ENCODE data around the gene FNBP1L. TPM values are rescaled to one million over a fixed set of nuclear protein-coding genes. Genes with fewer than 3 reads are reported as not detected.
A peak's percentile ranks its signal among the peaks of the same experiment; 100 is the strongest.
"Not testable (repeated sequence)": the region's sequence is repeated elsewhere in the genome, so short reads cannot be mapped to it uniquely, and the experiment has no call there.

The FNBP1L gene
- polyA plus RNA-seq, 1 of the 3 experiments (the other 2 are of a cell fraction): 16.5 TPM

GRCh38 chr1:93588955-93589354 is 141.0 kb downstream of the FNBP1L start:
- WGBS (ENCODE audit: low lambda C conversion rate): 85% methylated on average over 5 of the region's 20 CpGs
- POLR2A ChIA-PET: interaction anchor here (1.5 kb wide), 1 partner anchor 13 kb away, joined by 5 read pairs; no protein-coding TSS in a partner anchor

GRCh38 chr1:93591291-93591675 is 143.4 kb downstream of the FNBP1L start:
- peaks cover 40 to 53% of the 10 kb centered on the region in 2 experiments for H3K36me3 ChIP-seq (replicated peaks in 1 of 2; ENCODE audit: control insufficient read depth in 1 of 2, insufficient read depth in 2 of 2, low read length in 1 of 2)
- H3K4me1 ChIP-seq (ENCODE audit: control insufficient read depth in 1 of 2, insufficient read depth in 2 of 2, low read depth in 1 of 2, low read length in 1 of 2): peaks cover 24 to 44% of the 10 kb centered on the region in 2 experiments
- 0 out of 2 replicates have a peak overlapping the region, but pooled peaks have one; percentile 12 for H3K4me2 ChIP-seq
- not testable (repeated sequence) for H3K9me3 ChIP-seq; H3K27me3 ChIP-seq (ENCODE audit: insufficient read depth); H3K9me2 ChIP-seq; H3K4me3 ChIP-seq (ENCODE audit: low read depth in 2 of 2, low read length in 1 of 2); H2AFZ ChIP-seq (ENCODE audit: low read depth); H3K9ac ChIP-seq; DNase-seq
- H3F3A ChIP-seq (replicated peaks; ENCODE audit: insufficient read depth): peaks cover 26% of the 10 kb centered on the region
- POLR2A ChIA-PET: interaction anchor here (2.5 kb wide), 1 partner anchor 15 kb away, joined by 8 read pairs; no protein-coding TSS in a partner anchor
- CTCF ChIA-PET: interaction anchor here (1.6 to 2.2 kb wide), 2 partner anchors 15 to 253 kb away, joined by 6 to 7 read pairs; no protein-coding TSS in a partner anchor
- 91% methylated on average over 3 of the region's 3 CpGs for WGBS (ENCODE audit: low lambda C conversion rate)
- peaks cover 75% of the 10 kb centered on the region for H4K20me1 ChIP-seq (ENCODE audit: insufficient read depth)
- peaks cover 99% of the 10 kb centered on the region for H3K79me2 ChIP-seq (ENCODE audit: insufficient read depth)
- peak overlapping the region; percentile 38 to 71; a peak in 3 of 4 replicates for H3K27ac ChIP-seq (ENCODE audit: low read depth in 2 of 2, low read length in 1 of 2)

More at GRCh38 chr1:93588955-93589354, 141.0 kb downstream of the FNBP1L start:
- H3K4me1 ChIP-seq (ENCODE audit: control insufficient read depth in 1 of 2, insufficient read depth in 2 of 2, low read depth in 1 of 2, low read length in 1 of 2): peaks cover 8 to 35% of the 10 kb centered on the region in 2 experiments; a peak in 3 of 4 replicates
- no peak overlapping the region for H3K4me3 ChIP-seq (ENCODE audit: low read depth in 2 of 2, low read length in 1 of 2)
- no peak overlapping the region for H3K9ac ChIP-seq
- peaks cover 48 to 63% of the 10 kb centered on the region in 2 experiments for H3K36me3 ChIP-seq (replicated peaks in 1 of 2; ENCODE audit: control insufficient read depth in 1 of 2, insufficient read depth in 2 of 2, low read length in 1 of 2)
- H4K20me1 ChIP-seq (ENCODE audit: insufficient read depth): peaks cover 52% of the 10 kb centered on the region
- CTCF ChIA-PET: interaction anchor here (1.4 kb wide), 1 partner anchor 40 kb away, joined by 5 read pairs; no protein-coding TSS in a partner anchor
- peak overlapping the region in 1 of 2 experiments; percentile 41; a peak in 1 of 4 replicates for H3K27ac ChIP-seq (ENCODE audit: low read depth in 2 of 2, low read length in 1 of 2)
- H3F3A ChIP-seq (replicated peaks; ENCODE audit: insufficient read depth): peaks cover 21% of the 10 kb centered on the region
- H3K9me2 ChIP-seq: no peaks in the 10 kb centered on the region
- TF ChIP-seq RXRA (IDR thresholded peaks at IDR 0.05; ENCODE audit: borderline replicate concordance, low read depth): no peak
- no peak for TF ChIP-seq CHD2 (IDR thresholded peaks at IDR 0.05; ENCODE audit: low read length, partially characterized antibody)
- no peak for TF ChIP-seq MXI1 (IDR thresholded peaks at IDR 0.05; ENCODE audit: low read depth, low read length)
- TF ChIP-seq CTCF (IDR thresholded peaks at IDR 0.05): no peak
- TF ChIP-seq TAF1 (IDR thresholded peaks at IDR 0.05; ENCODE audit: borderline replicate concordance, low read depth, low read length): no peak
- TF ChIP-seq MEF2A (IDR thresholded peaks at IDR 0.05; ENCODE audit: borderline replicate concordance, low read depth): no peak
- no peak for TF ChIP-seq POLR2AphosphoS5 (IDR thresholded peaks at IDR 0.05; ENCODE audit: low read depth, low read length)
- TF ChIP-seq SIN3A (IDR thresholded peaks at IDR 0.05; ENCODE audit: borderline replicate concordance, low read depth, low read length): no peak
- no peak for TF ChIP-seq GABPA (IDR thresholded peaks at IDR 0.05; ENCODE audit: low read depth)
- no peak for TF ChIP-seq FOSL2 (IDR thresholded peaks at IDR 0.05; ENCODE audit: borderline replicate concordance, low read depth)
- no peak for TF ChIP-seq PBX3 (IDR thresholded peaks at IDR 0.05)
- TF ChIP-seq SMC3 (IDR thresholded peaks at IDR 0.05; ENCODE audit: low read depth, low read length): no peak
- DNase-seq: no peak
- H3K9me3 ChIP-seq: no peaks in the 10 kb centered on the region
- H3K27me3 ChIP-seq (ENCODE audit: insufficient read depth): no peaks in the 10 kb centered on the region
- H3K4me2 ChIP-seq: 0 out of 2 replicates have a peak overlapping the region, but pooled peaks have one; percentile 33
- H2AFZ ChIP-seq (ENCODE audit: low read depth): no peak overlapping the region
- peaks cover 96% of the 10 kb centered on the region for H3K79me2 ChIP-seq (ENCODE audit: insufficient read depth)

All from SK-N-SH (cell line).